Endometrium (tissue), 2 donors: Measurements from ENCODE around the gene ASMT.
"Not testable (repeated sequence)": the region's sequence is repeated elsewhere in the genome, so short reads cannot be mapped to it uniquely, and the experiment has no call there.

Source experiments
- FAIRE-seq: peaks from 2 replicates; lab custom pipeline; 2012; peaks lifted over from hg19 to GRCh38; lab: Jason Lieb, UNC
- donor health status: control.
- donor health status: control.

The ASMT gene, protein sequence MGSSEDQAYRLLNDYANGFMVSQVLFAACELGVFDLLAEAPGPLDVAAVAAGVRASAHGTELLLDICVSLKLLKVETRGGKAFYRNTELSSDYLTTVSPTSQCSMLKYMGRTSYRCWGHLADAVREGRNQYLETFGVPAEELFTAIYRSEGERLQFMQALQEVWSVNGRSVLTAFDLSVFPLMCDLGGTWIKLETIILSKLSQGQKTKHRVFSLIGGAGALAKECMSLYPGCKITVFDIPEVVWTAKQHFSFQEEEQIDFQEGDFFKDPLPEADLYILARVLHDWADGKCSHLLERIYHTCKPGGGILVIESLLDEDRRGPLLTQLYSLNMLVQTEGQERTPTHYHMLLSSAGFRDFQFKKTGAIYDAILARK

DNA sequence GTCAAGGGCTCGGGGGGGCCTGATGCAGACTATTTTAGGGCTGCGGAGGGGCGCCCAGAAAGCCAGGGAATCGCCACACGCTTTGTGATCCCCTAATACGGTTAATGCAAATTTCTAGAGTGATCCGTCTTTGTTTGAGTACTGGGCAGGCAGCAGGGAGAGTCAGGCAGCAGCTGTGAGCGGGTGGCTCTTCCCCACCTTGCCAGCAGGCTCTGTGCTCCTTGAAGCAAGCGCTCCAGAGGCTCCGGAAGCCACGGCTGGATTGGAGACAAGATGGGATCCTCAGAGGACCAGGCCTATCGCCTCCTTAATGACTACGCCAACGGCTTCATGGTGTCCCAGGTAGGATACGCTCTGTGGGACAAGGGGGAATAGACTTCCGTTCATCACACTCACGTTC is at the start of gene ASMT:
TSS of gene ASMT (plus strand) at position 133 of the 400 bp plus-strand sequence. CDS start at position 274, 141 bp downstream.
- no peak for FAIRE-seq

DNA sequence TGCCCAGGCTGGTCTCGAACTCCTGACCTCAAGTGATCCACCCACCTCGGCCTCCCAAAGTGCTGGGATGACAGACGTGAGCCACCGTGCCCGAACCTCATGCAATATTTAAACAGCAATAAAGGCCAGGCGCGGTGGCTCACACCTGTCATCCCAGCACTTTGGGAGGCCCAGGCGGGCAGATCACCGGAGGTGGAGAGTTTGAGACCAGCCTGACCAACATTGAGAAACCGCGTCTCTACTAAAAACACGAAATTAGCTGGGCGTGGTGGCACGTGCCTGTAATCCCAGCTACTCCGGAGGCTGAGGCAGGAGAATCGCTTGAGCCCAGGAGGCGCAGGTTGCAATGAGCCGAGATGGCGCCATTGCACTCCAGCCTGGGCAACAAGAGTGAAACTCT is 40.7 kb upstream of the ASMT start:
- FAIRE-seq = not testable (repeated sequence)

DNA sequence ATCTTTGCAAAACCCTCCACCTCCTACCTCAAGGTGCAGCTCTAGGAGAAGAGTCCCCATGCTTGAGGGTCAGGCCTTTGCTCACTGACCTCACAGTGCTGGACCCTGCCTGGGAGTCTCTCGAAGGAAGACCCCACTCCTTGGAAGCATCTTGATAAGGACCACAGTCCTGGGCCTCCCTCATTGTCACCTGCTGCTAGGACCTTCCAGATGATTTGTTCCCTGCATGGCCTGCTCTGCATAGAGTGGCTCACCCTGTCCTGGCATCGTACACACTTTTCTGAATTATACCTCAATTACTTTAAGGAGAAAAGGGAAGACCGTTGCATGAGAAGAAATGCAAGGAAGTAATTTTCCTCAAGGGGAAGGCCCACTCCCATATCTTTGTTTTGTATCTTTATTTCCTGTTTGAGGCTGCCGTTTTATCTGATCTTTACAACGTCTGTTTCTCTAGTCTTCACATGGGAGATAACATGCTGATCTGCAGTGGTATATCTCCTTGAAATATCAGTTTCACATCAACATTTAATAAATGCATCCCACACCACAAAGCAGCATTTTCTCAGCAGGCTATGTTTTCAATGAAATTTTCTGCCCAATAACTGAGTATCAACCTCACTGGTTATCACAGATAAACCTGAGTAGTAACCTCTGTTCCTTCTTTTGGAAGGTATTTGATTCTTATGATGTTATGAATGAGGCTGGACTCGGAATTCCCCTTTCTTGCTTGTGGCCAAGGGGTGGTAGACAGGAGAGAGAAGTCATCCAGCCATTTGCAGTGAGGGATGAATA is 38.5 kb upstream of the ASMT start:
- no peak for FAIRE-seq

DNA sequence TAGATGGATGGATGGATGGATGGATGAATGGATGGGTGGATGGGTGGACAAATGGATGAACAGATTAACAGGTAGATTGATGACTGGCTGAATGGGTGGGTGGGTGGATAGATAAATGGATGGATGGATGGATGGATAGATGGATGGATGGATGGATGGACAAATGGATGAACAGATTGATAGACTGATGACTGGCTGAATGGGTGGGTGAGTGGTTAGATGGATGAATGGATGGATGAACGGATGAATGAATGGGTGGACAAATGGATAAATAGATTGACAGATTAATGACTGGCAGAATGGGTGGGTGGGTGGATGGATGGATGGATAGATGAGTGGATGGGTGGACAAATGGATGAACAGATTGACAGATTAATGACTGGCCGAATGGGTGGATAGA is 37.0 kb upstream of the ASMT start:
- no peak for FAIRE-seq

DNA sequence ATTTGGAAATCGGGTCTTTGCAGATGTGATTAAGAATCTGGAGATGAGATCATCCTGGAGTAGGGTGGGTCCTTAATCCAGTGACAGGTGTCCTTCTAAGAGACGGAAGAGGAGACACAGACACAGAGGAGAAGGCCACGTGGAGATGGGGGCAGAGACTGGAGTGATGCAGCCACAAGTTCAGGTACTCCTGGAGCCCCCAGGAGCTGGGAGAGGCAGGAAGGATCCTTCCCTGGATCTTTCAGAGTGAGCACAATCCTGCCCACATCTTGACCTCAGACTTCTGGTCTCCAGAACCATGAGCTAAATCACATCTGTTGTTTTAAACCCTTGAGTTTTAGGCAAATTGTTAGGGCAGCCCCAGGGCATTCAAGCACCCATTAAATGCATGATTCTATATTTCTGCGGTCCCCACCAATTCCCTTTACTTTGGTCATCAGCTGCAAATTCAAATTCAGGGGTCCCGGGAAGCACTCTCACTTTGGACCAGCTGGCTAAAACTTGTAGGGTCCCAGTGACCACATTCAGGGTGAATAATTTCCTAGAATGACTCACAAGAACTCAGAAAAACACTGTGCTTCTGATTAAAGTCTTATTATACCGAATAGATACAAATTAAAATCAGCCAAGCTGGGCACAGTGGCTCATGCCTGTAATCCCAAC is 36.2 kb upstream of the ASMT start:
- no peak for FAIRE-seq

DNA sequence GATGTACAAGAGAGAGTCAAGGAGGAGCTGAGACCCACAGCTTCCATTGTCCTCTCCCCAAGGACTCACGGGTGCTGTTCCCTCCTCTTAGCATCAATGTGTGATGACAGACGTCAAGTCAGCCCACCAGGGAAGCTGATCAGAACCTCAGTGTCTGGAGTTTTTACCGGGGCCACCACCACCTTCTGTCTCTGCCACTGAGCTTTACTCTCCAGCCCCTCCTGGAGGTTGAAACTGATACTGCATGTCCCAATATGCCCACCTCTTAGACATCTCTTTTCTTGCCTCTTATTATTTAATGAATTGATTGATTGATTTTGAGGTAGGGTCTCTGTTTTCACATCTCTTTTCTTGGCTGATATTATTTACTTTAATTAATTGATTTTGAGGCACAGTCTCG is 33.7 kb upstream of the ASMT start:
- FAIRE-seq = no peak

DNA sequence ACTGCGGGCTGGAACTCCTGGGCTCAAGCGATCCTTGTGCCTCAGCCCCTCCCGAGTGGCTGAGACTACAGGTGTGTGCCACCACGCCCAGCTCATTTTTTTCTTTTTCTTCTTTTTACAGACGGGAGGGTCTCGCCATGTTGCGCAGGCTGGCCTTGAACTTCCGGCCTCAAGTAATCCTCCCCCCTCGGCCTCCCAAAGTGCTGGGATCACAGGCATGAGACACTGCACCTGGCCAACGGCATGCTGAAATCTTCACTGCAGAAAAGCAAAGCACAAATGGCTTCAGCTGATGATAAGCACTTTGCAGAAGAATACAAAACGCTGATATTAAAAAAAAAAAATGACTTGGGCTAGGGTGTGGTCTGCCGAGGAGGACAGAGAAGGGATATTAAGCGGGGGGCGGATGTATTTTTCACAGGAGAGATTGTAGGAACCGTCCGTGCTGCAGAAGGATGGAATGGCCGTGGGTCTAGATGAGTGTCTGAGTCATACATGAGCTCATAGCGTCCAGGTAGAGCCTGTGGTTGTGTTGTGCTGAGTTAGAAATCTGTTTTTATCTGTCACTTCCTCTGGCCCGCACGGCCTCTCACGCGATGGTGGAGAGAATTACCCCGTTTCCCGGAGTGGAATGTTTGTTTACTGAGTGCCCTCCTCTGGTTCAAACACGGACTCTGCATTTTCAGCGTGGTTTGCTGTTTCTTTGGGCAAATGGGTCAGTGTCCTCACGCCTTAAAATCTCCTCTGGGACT is 32.0 kb upstream of the ASMT start:
- FAIRE-seq = no peak

DNA sequence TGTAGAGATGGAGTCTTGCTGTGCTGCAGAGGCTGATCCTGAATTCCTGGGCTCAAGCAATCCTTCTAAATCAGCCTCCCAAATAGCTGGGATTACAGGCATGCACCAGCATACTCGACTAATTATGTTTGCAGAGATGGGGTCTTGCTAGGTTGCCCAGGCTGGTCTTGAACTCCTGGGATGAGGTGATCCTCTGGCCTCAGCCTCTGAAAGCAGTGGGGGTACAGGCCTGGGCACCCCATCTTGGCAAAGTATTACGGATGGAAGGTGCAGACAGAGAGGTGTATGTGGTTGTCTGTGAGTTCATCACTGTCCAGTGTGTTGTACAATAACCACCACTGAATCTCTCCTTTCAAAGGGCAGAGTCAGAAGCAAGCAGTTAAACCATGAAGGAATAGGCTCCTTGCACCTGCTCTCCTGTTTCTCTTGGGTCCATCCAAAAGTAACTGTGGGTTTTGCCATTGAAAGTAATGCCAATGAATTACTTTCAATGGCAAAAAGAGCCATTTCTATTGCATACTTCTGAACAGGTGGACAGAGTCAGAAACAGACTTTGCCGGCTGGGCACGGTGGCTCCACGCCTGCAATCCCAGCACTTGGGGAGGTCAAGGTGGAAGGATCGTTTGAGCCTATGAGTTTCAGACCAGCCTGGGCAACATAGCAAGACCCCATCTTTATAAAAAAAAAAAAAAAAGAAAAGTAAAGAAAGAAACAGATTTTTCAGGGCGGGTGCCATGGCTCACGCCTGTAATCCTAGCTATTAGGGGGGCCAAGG is 30.4 kb upstream of the ASMT start:
- no peak for FAIRE-seq

DNA sequence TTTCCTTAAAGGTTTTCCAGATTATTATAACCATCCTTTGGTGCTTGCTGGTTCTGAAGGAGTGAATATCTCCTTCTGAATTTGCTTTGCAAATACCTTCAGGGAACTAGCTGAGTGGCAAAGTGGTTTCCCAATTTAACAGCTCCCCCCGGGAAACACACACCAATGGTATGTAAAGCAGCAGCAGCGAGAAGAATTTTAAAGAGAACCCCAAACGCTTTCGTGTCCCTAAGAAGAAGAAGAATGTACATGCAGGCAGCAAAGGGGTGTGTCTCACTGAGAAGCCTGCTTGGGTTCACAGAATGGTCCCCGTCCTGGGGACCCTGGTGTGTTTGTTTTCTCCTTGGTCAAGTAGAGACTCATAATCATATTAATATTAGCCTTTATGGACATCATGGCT is 27.7 kb upstream of the ASMT start:
- FAIRE-seq = no peak

DNA sequence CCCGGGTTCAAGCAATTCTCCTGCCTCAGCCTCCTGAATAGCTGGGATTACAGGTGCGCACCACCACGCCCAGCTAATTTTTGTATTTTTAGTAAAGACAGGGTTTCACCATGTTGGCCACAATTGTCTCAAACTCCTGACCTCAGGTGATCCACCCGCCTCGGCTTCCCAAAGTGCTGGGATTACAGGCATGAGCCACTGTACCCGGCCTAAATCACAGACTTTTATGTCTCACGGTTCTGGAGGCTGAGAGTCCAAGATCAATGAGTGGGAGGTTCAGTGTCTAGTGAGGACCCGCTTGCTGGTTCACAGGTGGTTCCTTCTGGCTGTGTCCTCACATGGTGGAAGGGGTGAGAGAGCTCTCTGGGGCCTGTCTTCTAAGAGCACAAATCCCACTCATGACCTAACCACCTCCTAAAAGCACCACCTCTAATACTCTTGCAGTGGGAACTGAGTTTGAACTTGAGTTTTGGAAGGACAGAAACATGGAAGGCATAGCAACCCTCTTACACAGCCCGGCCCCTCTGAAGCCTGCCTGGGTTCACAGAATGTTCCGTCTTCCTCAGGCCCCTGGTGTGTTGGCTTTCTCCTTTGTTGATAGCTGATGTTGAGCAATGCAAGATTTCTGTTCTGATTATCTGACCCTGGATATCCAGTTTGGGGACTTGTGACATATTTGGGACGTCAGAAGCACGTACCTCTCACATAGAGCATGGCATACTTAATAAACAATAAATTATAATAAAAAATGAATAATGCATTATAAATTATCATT is 25.3 kb upstream of the ASMT start:
- FAIRE-seq = no peak

DNA sequence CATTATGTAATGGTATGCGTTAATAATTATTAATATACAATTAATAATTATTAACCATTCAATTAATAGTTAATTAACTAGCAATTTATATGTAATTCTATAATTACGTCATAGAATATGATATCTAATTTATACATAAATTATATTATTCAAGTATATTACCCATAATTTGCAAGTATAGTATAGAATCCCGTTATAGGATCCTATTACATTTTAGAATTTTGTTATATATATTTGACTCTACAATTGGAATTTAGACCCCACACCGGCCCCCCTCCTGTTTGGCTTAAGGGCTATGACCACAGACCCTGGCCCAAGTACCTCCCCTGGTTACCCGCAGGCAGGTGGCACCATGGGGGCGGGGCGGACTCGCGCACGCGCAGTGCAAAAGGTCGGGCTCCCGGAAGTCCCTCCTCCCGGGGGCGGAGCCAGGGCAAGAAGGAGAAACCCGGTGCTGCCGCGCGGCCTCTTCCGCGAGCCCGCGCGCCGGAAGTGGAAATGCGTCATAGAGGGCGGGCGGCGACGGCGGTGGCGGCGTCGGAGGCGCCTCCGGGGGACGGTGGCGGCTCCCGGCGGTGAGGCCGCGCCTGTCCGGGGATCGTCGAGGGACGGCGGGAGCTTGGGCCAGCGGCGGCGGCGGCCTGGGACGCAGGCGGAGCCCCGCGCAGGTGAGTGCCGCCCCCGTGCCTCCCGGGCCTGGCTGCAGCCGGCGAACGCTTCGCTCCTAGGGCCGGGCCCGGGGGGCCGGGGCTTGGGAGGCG is 23.6 kb upstream of the ASMT start, which contains the start of gene AKAP17A:
TSS of gene AKAP17A (plus strand) at position 503 of the 761 bp plus-strand sequence. CDS start 1,859 bp downstream, outside the sequence.
- no peak for FAIRE-seq

DNA sequence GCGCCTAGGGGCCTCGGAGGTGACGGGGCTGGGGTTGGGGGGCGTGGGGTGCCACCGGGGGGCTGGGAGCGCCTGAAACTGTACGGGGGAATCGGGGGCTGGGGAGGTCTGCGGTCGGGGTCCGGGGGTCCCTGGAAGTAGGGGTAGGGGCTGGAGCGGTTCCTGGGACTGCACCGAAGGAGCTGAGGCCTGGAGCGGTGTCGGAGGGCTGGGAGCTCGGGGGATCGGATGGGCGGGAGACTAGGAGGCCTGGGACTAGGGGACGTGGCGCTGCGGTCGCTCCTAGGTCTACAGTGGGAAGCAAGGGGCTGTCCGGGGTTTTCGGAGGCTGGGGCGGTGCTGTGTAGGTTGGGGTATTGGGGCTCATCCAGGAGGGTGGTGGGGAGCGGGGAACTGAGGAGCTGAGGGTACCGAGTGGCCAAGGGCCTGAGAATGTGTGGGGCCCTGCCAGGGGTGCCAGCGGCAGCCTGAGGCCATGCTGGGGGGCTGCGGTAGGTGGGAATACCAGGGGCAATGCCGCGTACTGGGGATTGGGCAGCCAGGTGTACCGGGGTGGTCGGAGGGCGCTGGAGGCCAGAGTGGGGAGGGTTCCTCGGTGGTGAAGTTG is 22.9 kb upstream of the ASMT start:
- no peak for FAIRE-seq

DNA sequence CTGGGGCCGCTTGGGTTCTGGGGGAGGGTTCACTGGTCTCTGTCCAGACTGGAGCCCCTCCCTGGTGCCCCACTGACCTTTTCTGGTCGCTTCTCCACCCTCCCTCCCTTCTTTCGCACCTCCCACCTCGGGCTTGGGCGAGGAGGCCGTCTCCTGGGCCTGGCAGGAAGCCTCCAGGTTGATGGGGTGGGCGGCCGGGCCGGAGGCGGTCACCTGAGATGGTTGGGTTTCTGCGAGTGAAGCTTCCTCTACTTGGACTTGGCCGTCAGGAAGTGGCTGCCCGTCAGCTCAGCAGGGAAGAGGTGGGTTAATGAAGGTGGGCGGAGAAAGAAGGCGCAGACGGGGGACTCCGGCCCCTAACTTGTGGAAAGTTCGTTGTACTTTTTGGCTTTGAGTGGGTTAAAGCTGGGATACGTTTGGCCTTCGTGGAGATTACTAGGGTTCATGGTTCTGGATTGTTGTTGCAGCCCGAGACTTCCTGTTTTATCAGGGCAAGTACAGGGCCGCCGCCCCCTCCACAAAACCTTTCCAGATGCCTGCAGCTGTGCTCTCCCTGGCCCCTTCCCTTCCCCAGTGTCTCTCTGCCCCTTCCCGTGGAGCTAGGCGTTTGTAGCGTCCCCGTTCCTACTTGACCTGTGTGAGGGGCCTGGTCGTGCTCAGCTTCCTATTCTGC is 22.3 kb upstream of the ASMT start:
- FAIRE-seq = no peak

DNA sequence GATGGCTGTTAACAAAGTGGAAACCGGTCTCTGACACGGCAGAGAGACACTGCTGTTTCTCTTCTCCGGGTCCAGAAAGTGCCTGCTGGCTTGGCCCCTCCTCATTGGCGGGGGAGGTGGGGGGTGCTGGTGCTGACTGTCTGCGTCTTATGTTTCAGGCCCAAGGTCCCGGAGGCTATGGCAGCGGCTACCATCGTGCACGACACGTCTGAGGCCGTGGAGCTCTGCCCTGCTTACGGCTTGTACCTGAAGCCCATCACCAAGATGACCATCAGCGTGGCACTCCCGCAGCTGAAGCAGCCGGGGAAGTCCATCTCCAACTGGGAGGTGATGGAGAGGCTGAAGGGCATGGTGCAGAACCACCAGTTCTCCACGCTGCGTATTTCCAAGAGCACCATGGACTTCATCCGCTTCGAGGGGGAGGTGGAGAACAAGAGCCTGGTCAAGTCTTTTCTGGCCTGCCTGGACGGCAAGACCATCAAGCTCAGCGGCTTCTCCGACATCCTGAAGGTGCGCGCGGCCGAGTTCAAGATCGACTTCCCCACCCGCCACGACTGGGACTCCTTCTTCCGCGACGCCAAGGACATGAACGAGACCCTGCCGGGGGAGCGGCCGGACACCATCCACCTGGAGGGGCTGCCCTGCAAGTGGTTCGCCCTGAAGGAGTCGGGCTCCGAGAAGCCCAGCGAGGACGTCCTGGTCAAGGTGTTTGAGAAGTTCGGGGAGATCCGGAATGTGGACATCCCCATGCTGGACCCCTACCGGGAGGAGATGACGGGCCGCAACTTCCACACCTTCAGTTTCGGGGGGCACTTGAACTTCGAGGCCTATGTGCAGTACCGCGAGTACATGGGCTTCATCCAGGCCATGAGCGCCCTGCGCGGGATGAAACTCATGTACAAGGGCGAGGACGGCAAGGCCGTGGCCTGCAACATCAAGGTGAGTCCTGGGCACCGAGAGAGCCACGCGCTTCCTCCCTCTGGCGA is 21.3 kb upstream of the ASMT start:
- no peak for FAIRE-seq

DNA sequence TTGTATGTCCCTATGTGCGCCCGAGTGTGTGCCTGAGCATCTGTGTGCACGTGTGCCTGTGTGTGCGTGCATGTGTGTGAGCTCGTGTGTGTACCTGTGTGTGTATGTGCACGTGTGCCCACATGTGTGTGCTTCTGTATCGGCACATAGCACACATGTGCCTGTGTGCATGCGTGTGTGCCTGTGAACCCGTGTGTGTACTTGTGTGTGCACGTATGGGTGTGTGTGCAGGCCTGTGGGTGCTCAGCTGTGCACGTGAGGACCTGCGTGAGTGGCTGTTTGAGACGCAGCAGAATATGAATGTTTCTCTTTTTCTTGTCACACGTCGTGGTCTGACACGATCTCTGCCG is 19.2 kb upstream of the ASMT start:
- FAIRE-seq = no peak

DNA sequence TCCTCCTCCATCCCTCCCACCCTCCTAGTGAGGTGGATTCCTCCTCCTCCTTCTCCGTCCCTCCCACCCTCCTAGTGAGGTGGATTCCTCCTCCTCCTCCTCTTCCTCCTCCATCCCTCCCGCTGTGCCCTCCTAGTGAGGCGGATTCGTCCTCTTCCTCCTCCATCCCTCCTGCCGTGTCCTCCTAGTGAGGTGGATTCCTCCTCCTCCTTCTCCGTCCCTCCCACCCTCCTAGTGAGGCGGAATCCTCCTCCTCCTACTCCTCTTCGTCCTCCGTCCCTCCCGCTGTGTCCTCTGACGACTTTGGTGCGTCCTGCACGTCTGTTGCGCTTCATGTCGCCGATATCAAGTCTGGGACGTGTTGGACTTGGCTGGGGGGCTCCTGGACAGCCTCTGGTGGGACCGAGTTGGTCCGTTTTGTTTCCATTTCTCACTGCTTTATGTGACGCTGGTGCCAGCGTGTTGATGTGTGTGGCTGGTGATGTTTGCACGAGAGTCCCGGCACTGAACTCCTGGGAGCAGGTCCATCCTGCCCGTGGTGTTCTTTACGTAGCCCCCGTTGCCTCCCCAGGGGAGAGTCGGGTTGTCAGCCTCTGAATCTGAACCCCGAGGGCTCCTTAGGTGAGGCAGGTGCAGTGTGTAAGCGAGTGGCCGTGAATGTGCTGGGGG is 18.0 kb upstream of the ASMT start:
- FAIRE-seq = no peak
